Activated CD4-positive, alpha-beta T cell treated with anti-CD3 and anti-CD28 coated beads for 36 hours (primary cell): Measurements from ENCODE around the gene CRYBB3. TPM values are rescaled to one million over a fixed set of nuclear protein-coding genes. Genes with fewer than 3 reads are reported as not detected.
"Not testable (repeated sequence)": the region's sequence is repeated elsewhere in the genome, so short reads cannot be mapped to it uniquely, and the experiment has no call there.

Source experiments
- ATAC-seq: fragments of 200-7000 bp; cut with Tn5 transposase; one replicate; pipeline ENCODE4 v1.10.0; 2021; ENCODE audit warnings: mild to moderate bottlenecking, moderate library complexity
- CTCF ChIA-PET: fragments of 350-600 bp; sonication (Branson Sonifier 250); formaldehyde crosslinking; loops from one replicate; lab custom pipeline; 2021; ENCODE audit warnings: antibody characterized with exemption; lab: Charles Lee
- POLR2A ChIA-PET: fragments of 350-600 bp; sonication (Branson Sonifier 250); formaldehyde crosslinking; loops from one replicate; lab custom pipeline; 2021; ENCODE audit warnings: antibody characterized with exemption, inconsistent platforms; lab: Charles Lee
- DNase-seq: peaks from one replicate; pipeline ENCODE4 v3.0.0-alpha.2; 2020
- H3K27ac Mint-ChIP-seq: one replicate; pipeline ENCODE4 v1.8.0; 2021; ENCODE audit warnings: mixed read lengths
- H3K27me3 Mint-ChIP-seq: one replicate; pipeline ENCODE4 v1.8.0; 2021; ENCODE audit warnings: mixed read lengths
- H3K36me3 Mint-ChIP-seq: one replicate; pipeline ENCODE4 v1.8.0; 2021; ENCODE audit warnings: low read depth, mixed read lengths
- H3K4me1 Mint-ChIP-seq: one replicate; pipeline ENCODE4 v1.8.0; 2021; ENCODE audit warnings: mixed read lengths
- H3K4me3 Mint-ChIP-seq: one replicate; pipeline ENCODE4 v1.8.0; 2021; ENCODE audit warnings: mild to moderate bottlenecking, moderate library complexity, mixed read lengths
- H3K9me3 Mint-ChIP-seq: one replicate; pipeline ENCODE4 v1.8.0; 2021; ENCODE audit warnings: low read depth, mixed read lengths
- intact Hi-C, 2 experiments: fragments of 100-400 bp; cut with DNase I in 1 of 2; cut with micrococcal nuclease in 1 of 2; formaldehyde crosslinking; loops; one replicate each; pipeline versions ENCODE4 v1.14.2 to v1.15.1; 2022 to 2024; cut with DNase I, micrococcal nuclease
- total RNA-seq, 2 experiments: library from RNA; stranded (reverse); gene quantifications; one replicate each; pipeline ENCODE4 v1.2.3, GENCODE V29; 2021

CRYBB3 gene
- total RNA-seq, 2 experiments from 2014 or later, result 0.34 TPM; not detected in 1

- H3K27me3 Mint-ChIP-seq, result peaks cover 30% of the 10 kb centered on the region
- H3K27ac Mint-ChIP-seq, H3K4me1 Mint-ChIP-seq, intact Hi-C loops, POLR2A ChIA-PET, H3K4me3 Mint-ChIP-seq, H3K9me3 Mint-ChIP-seq, H3K36me3 Mint-ChIP-seq, DNase-seq, CTCF ChIA-PET, ATAC-seq: not testable (repeated sequence)
Observed at GRCh38 chr22:25230760-25231159, 31.1 kb downstream of the CRYBB3 start.

GRCh38 chr22:25232301-25232700, 32.6 kb downstream of the CRYBB3 start:
- intact Hi-C loops, result no loop called here
- no peak for ATAC-seq
- no peak for DNase-seq
- POLR2A ChIA-PET, result interaction anchor here (0.5 kb wide), 1 partner anchor 636 kb away, joined by 3 read pairs; no protein-coding TSS in a partner anchor
- H3K9me3 Mint-ChIP-seq, result no peaks in the 10 kb centered on the region
- no peak overlapping the region for H3K27ac Mint-ChIP-seq
- no peak overlapping the region for H3K4me3 Mint-ChIP-seq
- CTCF ChIA-PET, result interaction anchor here (0.8 kb wide), 1 partner anchor 767 kb away, joined by 3 read pairs; no protein-coding TSS in a partner anchor
- no peaks in the 10 kb centered on the region for H3K36me3 Mint-ChIP-seq
- H3K4me1 Mint-ChIP-seq, result peaks cover 5% of the 10 kb centered on the region
- H3K27me3 Mint-ChIP-seq, result peaks cover 38% of the 10 kb centered on the region

- H3K9me3 Mint-ChIP-seq, H3K27ac Mint-ChIP-seq, H3K4me1 Mint-ChIP-seq, ATAC-seq, DNase-seq, POLR2A ChIA-PET, H3K4me3 Mint-ChIP-seq, H3K36me3 Mint-ChIP-seq: not testable (repeated sequence)
- CTCF ChIA-PET, result interaction anchor here (0.7 kb wide), 1 partner anchor 539 kb away, joined by 3 read pairs; no protein-coding TSS in a partner anchor
- intact Hi-C loops, result loop anchor here in 1 of 2 experiments (2.0 kb wide), 1 partner anchor 539 kb away; no protein-coding TSS in a partner anchor
- peaks cover 41% of the 10 kb centered on the region for H3K27me3 Mint-ChIP-seq
Observed at GRCh38 chr22:25233706-25234105, 34.0 kb downstream of the CRYBB3 start.

GRCh38 chr22:25235547-25236290, 36.1 kb downstream of the CRYBB3 start:
- DNase-seq (peak; percentile 90), ATAC-seq (peak; percentile 95)
- no peaks in the 10 kb centered on the region for H3K36me3 Mint-ChIP-seq
- no peak overlapping the region for H3K27ac Mint-ChIP-seq
- CTCF ChIA-PET, result no interaction called here
- intact Hi-C loops, result loop anchor here (1.0 to 5.0 kb wide), 5 partner anchors 97 to 542 kb away; no protein-coding TSS in a partner anchor
- peaks cover 41% of the 10 kb centered on the region for H3K27me3 Mint-ChIP-seq
- POLR2A ChIA-PET, result no interaction called here
- no peaks in the 10 kb centered on the region for H3K9me3 Mint-ChIP-seq
- peaks cover 5% of the 10 kb centered on the region for H3K4me1 Mint-ChIP-seq
- H3K4me3 Mint-ChIP-seq, result no peak overlapping the region

GRCh38 chr22:25236417-25236816, 36.8 kb downstream of the CRYBB3 start:
- no peak overlapping the region for H3K4me3 Mint-ChIP-seq
- ATAC-seq, result no peak
- peaks cover 5% of the 10 kb centered on the region for H3K4me1 Mint-ChIP-seq
- H3K27ac Mint-ChIP-seq, result no peak overlapping the region
- intact Hi-C loops, result loop anchor here (1.0 to 5.0 kb wide), 4 partner anchors 96 to 541 kb away; no protein-coding TSS in a partner anchor
- no peaks in the 10 kb centered on the region for H3K9me3 Mint-ChIP-seq
- DNase-seq, result no peak
- peaks cover 40% of the 10 kb centered on the region for H3K27me3 Mint-ChIP-seq
- ChIA-PET POLR2A (no interaction called here), CTCF (interaction anchor here (0.9 kb wide), 1 partner anchor 290 kb away, joined by 3 read pairs; the partner anchor contains the start of gene LHFPL7)
- no peaks in the 10 kb centered on the region for H3K36me3 Mint-ChIP-seq

GRCh38 chr22:25237503-25237902, 37.8 kb downstream of the CRYBB3 start:
- DNase-seq (no peak), ATAC-seq (no peak)
- peaks cover 32% of the 10 kb centered on the region for H3K27me3 Mint-ChIP-seq
- H3K9me3 Mint-ChIP-seq, result no peaks in the 10 kb centered on the region
- POLR2A ChIA-PET, result no interaction called here
- no peak overlapping the region for H3K4me3 Mint-ChIP-seq
- intact Hi-C loops, result loop anchor here (5.0 kb wide), 3 partner anchors 95 to 540 kb away; no protein-coding TSS in a partner anchor
- CTCF ChIA-PET, result interaction anchor here (0.6 to 0.8 kb wide), 3 partner anchors 119 to 722 kb away, joined by 3 to 4 read pairs (median 3); no protein-coding TSS in a partner anchor
- peaks cover 5% of the 10 kb centered on the region for H3K4me1 Mint-ChIP-seq
- no peaks in the 10 kb centered on the region for H3K36me3 Mint-ChIP-seq
- H3K27ac Mint-ChIP-seq, result no peak overlapping the region

GRCh38 chr22:25238058-25238457, 38.4 kb downstream of the CRYBB3 start:
- H3K27me3 Mint-ChIP-seq, result peaks cover 31% of the 10 kb centered on the region
- H3K9me3 Mint-ChIP-seq, H3K4me1 Mint-ChIP-seq, ATAC-seq, H3K36me3 Mint-ChIP-seq, H3K4me3 Mint-ChIP-seq, H3K27ac Mint-ChIP-seq, CTCF ChIA-PET, DNase-seq, POLR2A ChIA-PET: not testable (repeated sequence)
- intact Hi-C loops, result loop anchor here (5.0 kb wide), 3 partner anchors 94 to 539 kb away; no protein-coding TSS in a partner anchor

- ATAC-seq, DNase-seq, H3K4me1 Mint-ChIP-seq, H3K4me3 Mint-ChIP-seq, H3K27me3 Mint-ChIP-seq, CTCF ChIA-PET, H3K9me3 Mint-ChIP-seq, POLR2A ChIA-PET, H3K27ac Mint-ChIP-seq, H3K36me3 Mint-ChIP-seq, intact Hi-C loops: not testable (repeated sequence)
Observed at GRCh38 chr22:25255169-25255568, 55.5 kb downstream of the CRYBB3 start.

Other genes starting within 250 kb of the CRYBB3 start
- 10 to 100 TPM; 12.3 to 14.0 TPM for gene KIAA1671, start 247.1 kb upstream of the CRYBB3 start, total RNA-seq
- under 1 TPM; 0.23 to 0.30 TPM for gene CRYBB2, start 19.8 kb downstream of the CRYBB3 start, total RNA-seq